Prostate gland (tissue), 2 donors: ENCODE data around the gene AMDHD2. TPM values are rescaled to one million over a fixed set of nuclear protein-coding genes. Genes with fewer than 3 reads are reported as not detected.

Experiments used
- DNase-seq: peaks from one replicate; pipeline ENCODE4 v3.0.0-alpha.2; 2019; ENCODE audit warnings: low spot score
- H3K27ac ChIP-seq, 2 donors: fragments of 200-600 bp; sonication (generic); 2 replicates each; pipeline ENCODE4 v1.5.1; 2017 to 2019
- H3K27me3 ChIP-seq: fragments of 200-600 bp; sonication (generic); replicated peaks from 2 replicates; pipeline ENCODE4 v1.5.1; 2019; ENCODE audit not compliant: insufficient read depth
- H3K36me3 ChIP-seq, 2 donors: fragments of 200-600 bp; sonication (generic); 1 replicate in 1 of 2; 2 replicates in 1 of 2; pipeline versions ENCODE4 v1.5.1 to v1.8.1; 2017 to 2019
- H3K4me1 ChIP-seq: fragments of 200-600 bp; sonication (generic); replicated peaks from 2 replicates; pipeline ENCODE4 v1.5.1; 2019
- H3K4me3 ChIP-seq, 2 donors: fragments of 200-600 bp; sonication (generic); 2 replicates each; pipeline ENCODE4 v1.5.1; 2017 to 2019
- H3K9me3 ChIP-seq: fragments of 200-600 bp; sonication (generic); 2 replicates; pipeline ENCODE4 v1.5.1; 2017
- POLR2A ChIP-seq: fragments of 450-650 bp; IDR thresholded peaks from one replicate; pipeline ENCODE4 v1.6.1; 2016; ENCODE audit warnings: antibody characterized with exemption, mild to moderate bottlenecking
- POLR2AphosphoS5 ChIP-seq: sonication (generic); formaldehyde crosslinking; IDR thresholded peaks from one replicate; pipeline ENCODE4 v1.6.1; 2017; ENCODE audit warnings: antibody characterized with exemption
- WGBS: methylation state at CpG from one replicate; pipeline ENCODE4 v1.1.5; 2018; 5-methylcytosine and 5-hydroxymethylcytosine counted together
- intact Hi-C: fragments of 100-400 bp; cut with DNase I; formaldehyde crosslinking; loops from one replicate; pipeline ENCODE4 v1.14.2; 2022
- total RNA-seq, 2 donors: library from RNA; depleted of rRNA; stranded (reverse); fragments of >200 nt; gene quantifications; one replicate each; pipeline ENCODE4 v1.1.0, GENCODE V29; 2016
- TF ChIP-seq, protein P1 (sequence below), 4 experiments: fragments of 200-600 bp in 2 of 4; fragments of 450-650 bp in 2 of 4; sonication (generic) in 2 of 4; IDR thresholded peaks; 1 replicate in 3 of 4; 2 replicates in 1 of 4; pipeline ENCODE4 v1.5.1; 2016 to 2019; ENCODE audit warnings: antibody characterized with exemption in 4 of 4, mild to moderate bottlenecking in 2 of 4, moderate library complexity in 2 of 4

AMDHD2 gene, protein sequence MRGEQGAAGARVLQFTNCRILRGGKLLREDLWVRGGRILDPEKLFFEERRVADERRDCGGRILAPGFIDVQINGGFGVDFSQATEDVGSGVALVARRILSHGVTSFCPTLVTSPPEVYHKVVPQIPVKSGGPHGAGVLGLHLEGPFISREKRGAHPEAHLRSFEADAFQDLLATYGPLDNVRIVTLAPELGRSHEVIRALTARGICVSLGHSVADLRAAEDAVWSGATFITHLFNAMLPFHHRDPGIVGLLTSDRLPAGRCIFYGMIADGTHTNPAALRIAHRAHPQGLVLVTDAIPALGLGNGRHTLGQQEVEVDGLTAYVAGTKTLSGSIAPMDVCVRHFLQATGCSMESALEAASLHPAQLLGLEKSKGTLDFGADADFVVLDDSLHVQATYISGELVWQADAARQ
- 10 to 100 TPM; 41.4 to 78.1 TPM for total RNA-seq

DNA sequence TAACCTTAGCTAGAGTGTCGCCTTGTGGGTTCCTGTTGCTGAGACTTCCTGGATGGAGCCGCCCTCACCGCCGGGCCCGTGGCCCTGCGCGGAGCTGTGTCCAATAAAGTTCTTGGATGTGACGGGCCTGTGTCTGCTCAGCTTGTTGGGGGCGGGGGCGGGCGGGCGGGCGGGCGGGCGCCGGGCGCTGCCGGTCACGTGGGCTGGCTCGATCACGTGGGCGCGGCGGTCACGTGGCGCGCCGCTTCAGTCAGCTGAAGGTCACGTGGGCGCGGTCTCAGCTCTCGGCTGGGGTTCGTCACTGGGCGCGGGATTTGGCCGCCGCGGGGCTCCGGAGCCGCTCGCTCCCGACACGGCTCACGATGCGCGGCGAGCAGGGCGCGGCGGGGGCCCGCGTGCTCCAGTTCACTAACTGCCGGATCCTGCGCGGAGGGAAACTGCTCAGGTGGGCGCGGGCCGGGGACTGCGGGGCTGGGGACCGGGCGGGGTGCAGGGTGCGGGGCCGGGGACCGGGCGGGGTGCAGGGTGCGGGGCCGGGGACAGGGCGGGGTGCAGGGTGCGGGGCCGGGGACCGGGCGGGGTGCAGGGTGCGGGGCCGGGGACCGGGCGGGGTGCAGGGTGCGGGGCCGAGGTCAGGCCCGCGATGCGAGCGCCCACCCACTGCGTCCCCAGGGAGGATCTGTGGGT is at the start of gene AMDHD2:
Gene AMDHD2 (plus strand): TSS at position 275 of the 687 bp plus-strand sequence. CDS start 88 bp downstream, at position 363.
- peak; percentile 72 for TF ChIP-seq POLR2AphosphoS5
- no peak for TF ChIP-seq POLR2A
- intact Hi-C loops = no loop called here
- Histone ChIP-seq H3K4me3 (peak within 1 kb of the TSS; percentile 55 to 77), H3K36me3 (no peaks in the 10 kb centered on the region), H3K27ac (peak within 1 kb of the TSS; percentile 57 to 81), H3K27me3 (no peaks in the 10 kb centered on the region), H3K4me1 (peaks cover 36% of the 10 kb centered on the region), H3K9me3 (no peaks in the 10 kb centered on the region)
- WGBS = under 1% methylated on average over 49 of the region's 83 CpGs
- DNase-seq = peak; percentile 89

DNA sequence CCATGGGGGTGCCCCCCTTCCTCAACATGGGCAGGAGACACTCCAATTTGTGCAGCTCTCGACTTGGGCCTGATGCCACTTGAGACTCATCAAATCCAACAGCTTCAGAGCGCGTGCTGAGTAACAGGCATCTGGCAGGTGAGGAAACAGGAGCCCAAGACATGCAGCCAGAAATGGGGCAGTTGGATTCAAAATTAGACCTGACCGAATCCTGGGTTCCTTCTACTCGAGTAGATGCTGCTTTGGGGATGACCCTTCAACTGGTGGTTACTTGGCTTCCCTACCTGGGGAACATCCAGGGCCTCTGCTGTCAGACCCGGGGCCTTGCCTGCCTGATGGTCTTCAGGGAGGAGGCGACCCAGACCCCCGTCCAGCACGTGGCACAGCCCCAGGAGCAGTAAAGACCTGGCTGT is 49.6 kb upstream of the AMDHD2 start:
- Histone ChIP-seq H3K4me3 (no peak overlapping the region), H3K9me3 (no peaks in the 10 kb centered on the region), H3K4me1 (peaks cover 12% of the 10 kb centered on the region), H3K36me3 (no peaks in the 10 kb centered on the region), H3K27ac (no peak overlapping the region), H3K27me3 (no peaks in the 10 kb centered on the region)
- intact Hi-C loops = no loop called here
- TF ChIP-seq POLR2A = no peak
- 24% methylated on average over 9 of the region's 9 CpGs for WGBS
- DNase-seq = no peak

DNA sequence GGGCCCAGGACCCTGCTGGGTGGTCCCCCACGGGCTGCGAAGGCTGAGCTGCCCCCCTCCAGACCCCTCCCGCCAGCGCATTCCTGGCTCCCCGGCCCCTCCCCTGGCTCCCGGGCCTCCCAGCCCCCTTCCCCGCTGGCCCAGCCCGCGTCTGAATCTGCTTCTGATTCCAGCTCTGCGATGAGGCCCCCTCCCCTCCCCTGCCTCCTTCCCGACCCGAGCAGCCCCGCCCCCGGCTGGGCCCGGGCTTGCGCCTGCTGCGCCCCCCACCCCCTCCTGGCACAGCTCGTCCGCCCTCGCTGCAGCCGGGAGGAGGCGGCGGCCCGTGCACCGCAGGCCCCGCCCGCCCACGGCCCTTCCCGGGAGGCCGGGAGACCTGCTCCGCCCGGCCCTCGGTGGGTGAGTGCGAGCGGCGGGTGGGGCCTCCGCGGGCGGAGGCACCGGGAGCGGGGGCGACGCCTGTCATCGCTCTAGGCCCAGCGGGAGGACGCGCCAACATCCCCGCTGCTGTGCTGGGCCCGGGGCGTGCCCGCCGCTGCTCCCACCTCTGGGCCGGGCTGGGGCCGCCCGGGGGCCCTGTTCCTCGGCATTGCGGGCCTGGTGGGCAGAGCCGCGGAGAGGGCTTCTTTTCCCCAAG is 49.0 kb upstream of the AMDHD2 start, which contains the start of gene NTN3:
Gene NTN3 (plus strand): TSS at position 282 of the 637 bp plus-strand sequence. CDS start 405 bp downstream, outside the sequence.
- intact Hi-C loops = no loop called here
- WGBS = 3% methylated on average over 19 of the region's 59 CpGs
- Histone ChIP-seq H3K27ac (no peak within 1 kb of the TSS), H3K4me3 (peak within 1 kb of the TSS; percentile 4 to 24), H3K36me3 (no peaks in the 10 kb centered on the region), H3K27me3 (no peaks in the 10 kb centered on the region), H3K9me3 (no peaks in the 10 kb centered on the region), H3K4me1 (peaks cover 12% of the 10 kb centered on the region)
- TF ChIP-seq POLR2A (no peak), POLR2AphosphoS5 (no peak)
- TF ChIP-seq, protein P1, sequence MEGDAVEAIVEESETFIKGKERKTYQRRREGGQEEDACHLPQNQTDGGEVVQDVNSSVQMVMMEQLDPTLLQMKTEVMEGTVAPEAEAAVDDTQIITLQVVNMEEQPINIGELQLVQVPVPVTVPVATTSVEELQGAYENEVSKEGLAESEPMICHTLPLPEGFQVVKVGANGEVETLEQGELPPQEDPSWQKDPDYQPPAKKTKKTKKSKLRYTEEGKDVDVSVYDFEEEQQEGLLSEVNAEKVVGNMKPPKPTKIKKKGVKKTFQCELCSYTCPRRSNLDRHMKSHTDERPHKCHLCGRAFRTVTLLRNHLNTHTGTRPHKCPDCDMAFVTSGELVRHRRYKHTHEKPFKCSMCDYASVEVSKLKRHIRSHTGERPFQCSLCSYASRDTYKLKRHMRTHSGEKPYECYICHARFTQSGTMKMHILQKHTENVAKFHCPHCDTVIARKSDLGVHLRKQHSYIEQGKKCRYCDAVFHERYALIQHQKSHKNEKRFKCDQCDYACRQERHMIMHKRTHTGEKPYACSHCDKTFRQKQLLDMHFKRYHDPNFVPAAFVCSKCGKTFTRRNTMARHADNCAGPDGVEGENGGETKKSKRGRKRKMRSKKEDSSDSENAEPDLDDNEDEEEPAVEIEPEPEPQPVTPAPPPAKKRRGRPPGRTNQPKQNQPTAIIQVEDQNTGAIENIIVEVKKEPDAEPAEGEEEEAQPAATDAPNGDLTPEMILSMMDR (IDR thresholded peaks at IDR 0.05) = no peak
- DNase-seq = no peak

DNA sequence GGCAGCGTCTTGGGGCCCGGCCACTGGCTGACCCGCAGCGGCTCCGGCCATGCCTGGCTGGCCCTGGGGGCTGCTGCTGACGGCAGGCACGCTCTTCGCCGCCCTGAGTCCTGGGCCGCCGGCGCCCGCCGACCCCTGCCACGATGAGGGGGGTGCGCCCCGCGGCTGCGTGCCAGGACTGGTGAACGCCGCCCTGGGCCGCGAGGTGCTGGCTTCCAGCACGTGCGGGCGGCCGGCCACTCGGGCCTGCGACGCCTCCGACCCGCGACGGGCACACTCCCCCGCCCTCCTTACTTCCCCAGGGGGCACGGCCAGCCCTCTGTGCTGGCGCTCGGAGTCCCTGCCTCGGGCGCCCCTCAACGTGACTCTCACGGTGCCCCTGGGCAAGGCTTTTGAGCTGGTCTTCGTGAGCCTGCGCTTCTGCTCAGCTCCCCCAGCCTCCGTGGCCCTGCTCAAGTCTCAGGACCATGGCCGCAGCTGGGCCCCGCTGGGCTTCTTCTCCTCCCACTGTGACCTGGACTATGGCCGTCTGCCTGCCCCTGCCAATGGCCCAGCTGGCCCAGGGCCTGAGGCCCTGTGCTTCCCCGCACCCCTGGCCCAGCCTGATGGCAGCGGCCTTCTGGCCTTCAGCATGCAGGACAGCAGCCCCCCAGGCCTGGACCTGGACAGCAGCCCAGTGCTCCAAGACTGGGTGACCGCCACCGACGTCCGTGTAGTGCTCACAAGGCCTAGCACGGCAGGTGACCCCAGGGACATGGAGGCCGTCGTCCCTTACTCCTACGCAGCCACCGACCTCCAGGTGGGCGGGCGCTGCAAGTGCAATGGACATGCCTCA is 48.3 kb upstream of the AMDHD2 start:
- Histone ChIP-seq H3K9me3 (no peaks in the 10 kb centered on the region), H3K4me3 (peak overlapping the region in 1 of 2 donors; percentile 24), H3K36me3 (no peaks in the 10 kb centered on the region), H3K27me3 (no peaks in the 10 kb centered on the region), H3K27ac (no peak overlapping the region), H3K4me1 (peaks cover 12% of the 10 kb centered on the region)
- intact Hi-C loops = no loop called here
- TF ChIP-seq, protein P1 (IDR thresholded peaks at IDR 0.05) = no peak
- TF ChIP-seq POLR2AphosphoS5 (no peak), POLR2A (no peak)
- no peak for DNase-seq
- 56% methylated on average over 44 of the region's 61 CpGs for WGBS

DNA sequence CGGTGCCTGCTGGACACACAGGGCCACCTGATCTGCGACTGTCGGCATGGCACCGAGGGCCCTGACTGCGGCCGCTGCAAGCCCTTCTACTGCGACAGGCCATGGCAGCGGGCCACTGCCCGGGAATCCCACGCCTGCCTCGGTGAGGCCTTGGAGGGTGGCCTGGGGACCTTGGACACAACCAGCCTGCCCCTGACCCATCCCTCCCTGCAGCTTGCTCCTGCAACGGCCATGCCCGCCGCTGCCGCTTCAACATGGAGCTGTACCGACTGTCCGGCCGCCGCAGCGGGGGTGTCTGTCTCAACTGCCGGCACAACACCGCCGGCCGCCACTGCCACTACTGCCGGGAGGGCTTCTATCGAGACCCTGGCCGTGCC is 47.7 kb upstream of the AMDHD2 start:
- no peak for DNase-seq
- intact Hi-C loops = no loop called here
- TF ChIP-seq POLR2A = no peak
- no peak for TF ChIP-seq POLR2AphosphoS5
- TF ChIP-seq, protein P1 (IDR thresholded peaks at IDR 0.05) = no peak
- Histone ChIP-seq H3K9me3 (no peaks in the 10 kb centered on the region), H3K27me3 (no peaks in the 10 kb centered on the region), H3K4me1 (peaks cover 12% of the 10 kb centered on the region), H3K27ac (no peak overlapping the region), H3K36me3 (no peaks in the 10 kb centered on the region), H3K4me3 (no peak overlapping the region)
- 96% methylated on average over 18 of the region's 27 CpGs for WGBS
